AG08396 (cell line): ENCODE measurements around the gene PPM1H.
"Not testable (repeated sequence)": the region's sequence is repeated elsewhere in the genome, so short reads cannot be mapped to it uniquely, and the experiment has no call there.

Experiments
- DNase-seq: peaks from one replicate; pipeline ENCODE4 v3.0.0; 2012; ENCODE audit warnings: low spot score, mixed read lengths

Gene PPM1H

DNA sequence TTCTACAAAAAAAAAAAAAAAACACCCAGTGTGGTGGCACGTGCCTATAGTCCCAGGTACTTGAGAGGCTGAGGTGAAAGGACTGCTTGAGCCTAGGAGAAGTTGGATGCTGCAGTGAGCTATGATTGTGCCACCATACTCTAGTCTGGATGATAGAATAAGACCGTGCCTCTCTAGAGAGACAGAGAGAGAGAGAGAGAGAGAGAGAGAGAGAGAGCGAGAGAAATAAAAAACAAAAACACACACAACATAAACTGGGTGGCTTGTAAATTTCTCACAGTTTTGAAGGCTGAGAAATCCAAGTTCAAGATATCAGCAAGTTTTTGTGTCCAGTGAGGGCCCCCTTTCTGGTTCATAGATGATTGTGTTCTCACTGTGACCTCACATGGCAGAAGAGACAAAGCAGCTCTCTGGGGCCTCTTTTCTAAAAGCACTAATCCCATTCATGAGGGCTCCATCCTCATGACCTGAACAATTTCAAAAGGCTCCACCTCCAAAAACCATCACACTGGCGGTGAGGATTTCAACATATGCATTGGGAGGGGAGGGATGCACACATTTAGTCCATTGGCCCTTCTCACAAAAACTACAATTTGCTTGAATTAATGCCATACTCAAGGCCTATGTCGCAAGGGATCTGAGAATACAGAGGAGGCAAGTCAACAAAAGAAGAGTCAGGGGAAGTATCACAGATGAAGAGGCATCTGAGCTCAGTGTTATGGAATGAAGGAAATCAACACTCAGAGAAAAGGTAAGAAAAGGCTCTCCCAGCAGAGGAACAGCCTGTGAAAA is 94.9 kb downstream of the PPM1H start:
- DNase-seq: no peak

DNA sequence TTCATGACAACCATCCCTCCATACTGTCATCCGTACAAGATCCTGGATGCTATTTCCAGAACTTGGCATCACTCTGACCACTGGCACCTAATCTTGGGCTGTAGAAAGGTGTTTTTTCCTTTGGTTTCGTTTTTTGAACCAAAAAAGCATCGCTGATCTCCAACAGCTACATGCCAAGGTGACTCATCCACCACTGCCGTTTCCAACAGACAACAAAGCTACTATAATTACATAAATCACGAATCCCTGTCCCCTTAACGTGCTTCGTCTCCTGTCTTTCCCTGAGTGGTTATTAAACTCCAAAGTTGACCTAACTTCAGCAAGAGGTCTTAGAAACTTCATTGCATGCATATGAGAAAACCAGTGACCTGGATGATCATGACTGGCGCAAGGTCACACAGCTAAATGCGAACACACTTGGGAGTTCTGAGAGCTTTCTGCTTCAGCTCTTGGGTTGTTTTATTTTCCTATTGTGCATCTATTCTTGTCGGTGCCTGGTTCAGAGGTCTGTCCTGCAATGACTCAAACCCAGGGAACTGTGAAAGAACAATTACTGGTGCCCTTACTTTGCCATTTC is 99.9 kb downstream of the PPM1H start:
- DNase-seq: peak; percentile 27

GRCh38 chr12:62834406-62834805 is 100.5 kb downstream of the PPM1H start:
- no peak for DNase-seq

DNA sequence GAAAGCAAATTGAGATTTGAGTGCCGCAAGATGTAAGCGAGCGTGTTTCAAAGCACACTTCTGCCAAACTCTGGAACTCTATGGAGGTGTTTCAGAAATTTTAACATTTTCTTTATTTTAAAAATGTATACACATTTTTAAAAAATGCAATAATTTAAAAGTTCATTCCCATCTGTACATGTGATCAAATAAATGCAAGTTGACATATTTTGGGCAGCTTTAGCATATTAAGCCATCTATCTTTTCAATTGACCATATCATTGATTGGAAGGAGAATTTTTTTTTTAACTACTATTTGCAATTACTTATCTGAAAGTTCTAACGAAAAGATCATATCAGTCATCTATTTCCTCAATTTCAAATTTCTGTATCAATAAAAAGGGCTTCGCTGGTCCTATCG is 101.3 kb downstream of the PPM1H start:
- DNase-seq: no peak

DNA sequence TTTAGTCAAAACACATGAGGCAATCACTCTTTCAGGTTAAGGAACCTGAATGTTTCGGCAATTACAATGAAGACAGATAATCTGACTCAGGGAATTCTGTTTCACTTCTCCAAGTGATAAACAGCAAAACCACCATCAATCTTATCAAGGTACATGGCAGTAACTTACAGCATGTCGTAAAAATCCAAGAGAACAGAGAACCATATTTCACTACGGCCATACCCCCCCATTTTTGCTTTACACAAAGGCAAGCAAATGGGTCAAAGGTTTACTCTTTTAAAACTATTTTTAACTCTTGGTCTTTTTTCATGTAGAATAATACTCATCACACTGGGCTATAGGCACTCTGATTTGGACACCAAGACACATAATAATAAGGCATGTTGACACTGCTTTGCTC is 102.4 kb downstream of the PPM1H start:
- DNase-seq: no peak

- no peak for DNase-seq
Measured at GRCh38 chr12:62832027-62832426, 102.9 kb downstream of the PPM1H start.

GRCh38 chr12:62827855-62828254 is 107.1 kb downstream of the PPM1H start:
- no peak for DNase-seq

DNA sequence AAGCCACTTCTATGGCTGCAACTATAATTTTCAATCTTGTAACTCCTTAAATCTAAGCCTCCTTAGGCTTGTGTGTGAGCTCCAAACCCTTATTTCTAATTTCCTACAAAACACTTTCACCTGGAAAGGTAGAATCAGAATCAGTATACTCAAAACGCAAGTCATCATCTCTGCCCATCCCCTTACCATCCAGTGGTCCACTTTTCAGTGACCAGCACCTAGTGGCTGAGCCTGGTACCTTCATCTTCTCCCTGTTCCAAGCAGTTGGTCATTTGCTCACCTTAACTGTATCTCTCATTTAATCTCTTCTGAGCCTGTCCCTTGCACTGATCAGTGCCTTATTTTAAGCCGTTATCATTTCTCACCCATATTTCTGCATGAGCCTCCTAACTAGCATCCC is 107.9 kb downstream of the PPM1H start:
- DNase-seq: no peak

GRCh38 chr12:62817556-62818271 is 117.2 kb downstream of the PPM1H start:
- DNase-seq: peak; percentile 42

GRCh38 chr12:62814243-62814642 is 120.7 kb downstream of the PPM1H start:
- no peak for DNase-seq

DNA sequence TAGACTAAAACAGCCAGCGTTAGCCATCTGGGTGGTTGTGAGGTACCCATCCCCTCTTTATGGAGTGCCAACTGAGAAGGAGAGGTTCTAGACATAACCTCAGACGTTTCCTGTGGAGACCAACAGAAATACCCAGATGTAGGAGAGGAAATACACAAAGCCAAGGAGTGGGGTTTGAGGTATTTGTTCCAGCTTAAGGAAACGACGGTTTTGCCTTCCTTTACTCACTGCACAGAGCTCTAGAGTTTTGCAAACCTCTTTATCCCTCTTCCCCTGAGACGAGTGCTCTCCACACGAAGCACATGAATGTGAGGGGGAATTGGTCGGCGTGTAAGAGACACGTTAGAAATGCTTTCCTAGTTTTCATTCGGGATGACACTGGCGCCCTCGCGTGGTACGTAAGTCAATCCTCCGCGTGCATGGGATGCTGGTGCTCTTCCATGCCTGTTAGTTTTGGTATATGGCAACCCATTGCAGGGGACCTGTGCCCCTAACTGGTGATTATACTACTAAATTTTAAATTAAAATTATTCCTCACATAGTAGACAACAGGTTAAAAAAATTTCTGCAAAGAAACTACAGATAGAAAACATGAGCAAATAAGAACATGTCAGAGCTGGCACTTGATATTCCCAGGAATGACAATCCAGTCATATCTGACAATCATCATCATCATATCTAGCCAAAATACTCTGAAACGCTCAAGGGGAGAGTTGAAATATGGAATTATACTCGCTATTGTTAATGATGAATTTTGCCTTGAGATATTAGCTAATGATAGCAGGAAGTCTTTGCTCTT is 121.7 kb downstream of the PPM1H start:
- peak; percentile 69 for DNase-seq

- not testable (repeated sequence) for DNase-seq
Measured at GRCh38 chr12:62811481-62811880, 123.5 kb downstream of the PPM1H start.

GRCh38 chr12:62808166-62808879 is 126.6 kb downstream of the PPM1H start:
- DNase-seq: no peak

DNA sequence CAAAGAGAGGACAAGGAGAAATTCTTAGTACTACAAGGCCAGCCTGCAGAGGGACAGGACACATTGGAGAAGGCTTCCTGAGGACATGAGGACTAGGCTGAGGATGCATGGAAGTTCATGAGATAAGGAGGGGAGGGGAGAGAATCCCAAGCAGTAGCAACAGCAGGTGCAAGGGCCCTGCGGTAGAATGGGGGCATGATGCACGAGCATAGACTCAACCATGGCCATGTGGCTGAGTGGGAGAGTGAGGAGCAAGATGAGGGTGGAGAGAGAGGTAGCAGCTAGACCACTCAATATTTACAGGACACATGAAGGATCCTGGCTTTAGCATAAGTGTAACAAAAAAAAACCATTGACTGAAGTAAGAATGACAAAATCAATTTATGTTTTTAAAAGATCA is 128.1 kb downstream of the PPM1H start:
- no peak for DNase-seq

DNA sequence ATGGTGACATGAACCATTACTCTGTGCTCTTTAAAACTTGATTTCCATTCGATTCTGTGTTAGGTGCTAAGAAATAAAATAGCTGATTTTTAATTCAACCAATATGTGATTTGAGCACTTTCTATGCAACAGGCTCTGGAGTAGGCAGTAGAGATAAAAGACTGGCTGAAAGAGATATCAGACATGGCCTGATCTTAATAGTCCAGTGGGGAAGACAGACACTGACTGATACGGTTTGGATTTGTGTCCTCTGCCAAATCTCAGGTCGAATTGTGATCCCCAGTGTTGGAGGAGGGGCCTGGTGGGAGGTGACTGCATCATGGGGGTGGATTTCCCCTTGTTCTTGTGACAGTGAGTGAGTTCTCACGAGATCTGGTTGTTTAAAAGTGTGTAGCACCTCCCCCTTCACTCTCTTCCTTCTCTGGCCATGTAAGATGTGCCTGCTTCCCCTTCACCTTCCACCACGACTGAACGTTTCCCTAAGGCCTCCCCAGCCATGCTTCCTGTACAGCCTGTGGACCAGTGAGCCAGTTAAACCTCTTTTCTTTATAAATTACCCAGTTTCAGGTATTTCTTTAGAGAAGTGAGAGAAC is 128.6 kb downstream of the PPM1H start:
- no peak for DNase-seq

DNA sequence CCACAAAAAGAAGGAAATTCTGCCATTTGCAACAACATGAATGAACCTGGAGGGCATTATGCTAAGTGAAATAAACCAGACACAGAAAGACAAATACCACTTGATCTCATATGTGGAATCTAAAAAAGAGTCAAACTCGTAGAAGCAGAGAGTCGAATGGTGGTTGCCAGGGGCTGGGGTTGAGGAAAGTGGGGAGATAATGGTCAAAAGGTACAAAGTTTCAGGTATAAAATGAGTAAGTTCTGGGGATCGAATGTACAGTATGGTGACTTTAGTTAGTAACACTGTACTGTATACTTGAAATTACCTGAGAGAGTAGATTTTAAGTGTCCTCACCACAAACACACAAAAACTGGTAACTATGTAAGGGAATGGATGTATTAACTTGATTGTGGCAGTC is 129.4 kb downstream of the PPM1H start:
- no peak for DNase-seq

GRCh38 chr12:62803756-62804155 is 131.2 kb downstream of the PPM1H start:
- DNase-seq: no peak

GRCh38 chr12:62802984-62803383 is 132.0 kb downstream of the PPM1H start:
- peak; percentile 31 for DNase-seq

GRCh38 chr12:62802321-62802720 is 132.6 kb downstream of the PPM1H start:
- DNase-seq: no peak

- no peak for DNase-seq
Measured at GRCh38 chr12:62801796-62802195, 133.2 kb downstream of the PPM1H start.

- DNase-seq: no peak
Measured at GRCh38 chr12:62800707-62801400, 134.1 kb downstream of the PPM1H start.
